ENCODE data around the gene TMEM154.

TMEM154 gene

GRCh38 chr4:152590179-152591031 lies 89.4 kb downstream of the TMEM154 start:
- no peak for DNase-seq

DNA sequence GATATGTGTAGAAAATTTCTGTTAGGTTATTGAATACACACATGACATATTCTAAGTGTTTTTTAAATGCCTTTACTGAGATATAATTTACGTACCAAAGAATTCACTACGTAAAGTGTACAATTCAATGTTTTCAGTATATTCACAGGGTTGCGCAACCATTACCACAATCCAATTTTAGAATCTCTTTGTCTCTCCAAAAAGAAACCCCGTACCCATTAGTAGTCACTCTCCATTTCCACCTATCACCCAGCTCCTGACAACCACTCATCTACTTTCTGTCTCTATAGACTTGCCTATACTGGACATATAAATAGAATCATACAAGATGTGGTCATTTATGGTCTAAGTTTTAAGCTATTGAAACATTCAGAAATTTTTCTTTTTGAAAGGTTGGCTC lies 90.9 kb downstream of the TMEM154 start:
- no peak for DNase-seq

DNA sequence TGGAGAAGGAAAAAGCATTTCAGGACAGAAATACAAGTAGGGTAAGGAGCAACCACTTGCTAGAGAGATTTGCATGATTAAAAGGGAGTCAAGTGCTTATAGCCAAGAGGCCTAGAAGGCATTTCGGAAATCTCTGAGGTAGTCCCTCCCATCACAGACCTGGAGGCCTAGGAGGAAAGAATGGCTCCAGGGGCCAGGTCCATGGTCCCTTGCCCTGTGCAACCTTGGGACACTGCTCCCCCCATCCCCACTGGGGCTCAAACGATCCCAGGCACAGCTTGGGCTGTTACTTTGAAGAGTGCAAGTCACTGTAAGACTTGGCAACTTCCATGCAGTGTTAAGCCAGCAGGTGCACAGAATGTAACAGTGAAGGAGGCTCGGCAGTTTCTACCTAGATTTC lies 92.7 kb downstream of the TMEM154 start:
- DNase-seq = no peak

DNA sequence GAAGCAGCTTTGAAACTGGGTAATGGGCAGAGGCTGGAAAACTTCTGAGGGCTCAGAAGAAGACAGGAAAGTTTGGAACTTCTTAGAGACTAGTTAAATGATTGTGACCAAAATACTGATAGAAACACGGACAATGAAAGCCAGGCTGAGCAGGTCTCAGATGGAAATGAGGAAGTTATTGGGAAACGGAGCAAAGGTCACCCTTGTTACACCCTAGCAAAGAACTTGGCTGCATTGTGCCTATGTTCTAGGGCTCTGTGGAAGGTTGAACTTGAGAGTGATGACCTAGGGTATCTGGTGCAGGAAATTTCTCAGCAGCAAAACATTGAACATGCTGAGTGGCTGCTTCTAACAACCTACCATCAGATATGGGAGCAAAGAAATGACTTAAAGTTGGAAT lies 93.1 kb downstream of the TMEM154 start:
- DNase-seq = no peak

DNA sequence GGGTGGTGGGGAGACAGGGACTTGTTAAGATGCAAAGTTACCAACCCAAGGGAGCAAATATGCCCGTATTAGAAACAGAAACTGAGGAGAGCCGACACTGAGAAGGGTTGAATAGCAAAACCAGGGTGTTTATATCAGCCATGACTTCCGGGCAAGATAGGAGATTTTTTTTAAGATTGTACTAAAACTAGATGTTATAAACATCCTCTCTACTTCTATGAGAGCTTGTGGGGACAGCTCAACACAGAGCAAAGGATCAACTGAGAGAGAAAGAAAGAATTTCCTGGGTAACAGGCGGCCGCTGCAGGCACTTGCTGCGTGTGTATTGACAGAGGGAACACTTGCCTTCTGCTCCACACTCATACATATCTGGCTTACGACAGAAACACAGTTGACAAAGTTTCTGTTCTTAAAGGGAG lies 94.8 kb downstream of the TMEM154 start:
- no peak for DNase-seq

- DNase-seq = no peak
These were observed 98.1 kb downstream of the TMEM154 start for GRCh38 chr4:152581536-152582160.

GRCh38 chr4:152579916-152580315 lies 99.9 kb downstream of the TMEM154 start:
- DNase-seq = no peak

DNA sequence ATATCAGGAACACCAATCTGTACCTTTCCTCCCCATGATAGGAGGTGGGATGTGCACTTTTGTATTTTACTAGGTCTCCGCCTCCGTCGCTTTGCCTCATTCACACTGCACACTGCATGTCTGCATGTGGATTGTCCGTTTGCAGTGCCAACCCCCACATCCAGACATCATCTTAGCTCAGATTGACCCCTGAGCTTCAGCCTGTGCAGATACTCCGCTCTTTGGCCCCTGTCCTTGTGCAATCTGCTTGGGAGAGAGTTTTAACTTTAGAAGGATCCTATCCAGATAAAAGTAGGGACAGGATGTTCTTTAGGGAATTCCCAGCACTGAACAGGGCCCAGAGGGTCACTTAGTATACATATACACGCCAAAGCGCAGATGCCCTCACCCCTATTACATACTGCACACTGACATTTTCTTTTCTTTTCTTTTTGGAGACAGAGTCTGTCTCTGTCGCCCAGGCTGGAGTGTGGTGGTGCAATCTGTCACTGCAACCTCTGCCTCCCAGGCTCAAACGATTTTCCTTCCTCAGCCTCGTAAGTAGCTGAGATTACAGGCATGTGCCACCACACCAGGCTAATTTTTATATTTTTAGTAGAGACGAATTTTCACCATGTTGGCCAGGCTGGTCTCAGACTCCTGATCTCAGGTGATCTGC lies 100.6 kb downstream of the TMEM154 start:
- DNase-seq = no peak

GRCh38 chr4:152578670-152579069 lies 101.1 kb downstream of the TMEM154 start:
- DNase-seq = no peak

DNA sequence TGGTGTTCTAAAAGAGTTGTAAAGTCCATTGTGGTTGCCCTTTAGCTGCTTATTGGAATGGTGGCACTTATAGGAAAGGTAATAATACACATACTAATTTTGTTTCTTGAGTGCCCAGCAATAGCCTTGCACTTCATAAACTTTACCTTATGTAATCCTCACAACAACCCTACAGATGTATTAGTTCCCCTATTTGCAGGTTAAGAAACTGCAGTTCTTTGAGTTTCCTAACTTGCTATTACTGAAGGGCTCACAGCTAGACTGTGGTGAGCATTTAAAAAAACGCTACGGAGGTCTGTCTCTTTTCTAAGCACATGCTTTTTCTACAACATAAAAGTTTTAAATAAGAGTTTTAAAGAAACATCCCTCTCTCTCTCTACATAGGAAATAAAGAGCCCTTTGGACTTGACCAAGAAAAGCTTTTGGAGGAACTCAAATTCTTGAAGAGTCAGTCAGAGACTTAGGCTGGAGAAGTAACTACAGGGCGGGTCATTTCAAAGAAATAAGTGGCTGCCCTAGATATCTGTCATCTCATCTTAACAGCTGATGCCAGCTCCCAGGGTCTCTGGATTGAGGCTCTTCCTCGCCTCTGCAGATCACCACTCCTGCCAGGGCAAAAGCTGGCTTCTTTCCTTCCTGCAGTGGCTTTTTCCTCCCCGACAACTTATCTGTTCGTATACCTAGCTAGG lies 101.9 kb downstream of the TMEM154 start:
- DNase-seq = no peak

DNA sequence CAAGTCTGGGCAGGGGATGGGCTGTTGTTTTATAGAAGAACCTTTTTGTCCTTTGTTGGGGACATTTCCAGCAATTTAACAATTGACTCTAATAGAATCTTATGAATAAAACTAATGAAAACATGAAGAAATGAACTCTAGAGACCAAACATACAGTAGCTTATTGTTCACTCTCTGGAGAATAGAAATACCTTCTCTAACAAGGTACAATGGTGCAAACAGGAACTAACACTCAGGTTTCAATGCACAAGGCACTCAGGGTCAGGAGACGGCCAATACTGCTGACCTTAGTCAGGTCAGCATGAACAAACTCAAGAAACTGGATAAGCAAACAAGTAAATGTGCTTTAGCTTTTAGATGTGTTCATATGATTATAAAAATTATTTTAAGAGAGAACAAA lies 104.3 kb downstream of the TMEM154 start:
- DNase-seq = no peak

DNA sequence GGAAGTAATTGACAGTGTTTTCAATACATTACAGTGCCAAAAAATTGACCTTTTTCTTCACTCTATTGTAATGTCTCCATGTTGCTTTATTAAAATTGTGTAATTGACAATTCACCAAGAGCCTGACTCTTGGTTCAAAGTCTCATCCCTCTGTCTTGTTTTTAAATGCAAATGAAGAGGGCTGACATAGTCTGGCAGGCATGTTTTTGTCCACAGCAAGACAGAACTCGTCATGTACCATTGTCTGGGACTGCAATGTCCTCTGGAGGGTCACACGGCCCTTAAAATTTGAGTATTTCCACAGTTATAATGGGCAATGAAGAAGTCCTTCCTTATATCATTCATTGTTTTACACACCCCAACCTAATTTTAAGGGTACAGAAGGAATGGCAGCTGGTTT lies 105.9 kb downstream of the TMEM154 start:
- DNase-seq = no peak

- DNase-seq = no peak
These were observed 107.2 kb downstream of the TMEM154 start for GRCh38 chr4:152572417-152573086.

GRCh38 chr4:152571770-152572169 lies 108.0 kb downstream of the TMEM154 start:
- DNase-seq = no peak

DNA sequence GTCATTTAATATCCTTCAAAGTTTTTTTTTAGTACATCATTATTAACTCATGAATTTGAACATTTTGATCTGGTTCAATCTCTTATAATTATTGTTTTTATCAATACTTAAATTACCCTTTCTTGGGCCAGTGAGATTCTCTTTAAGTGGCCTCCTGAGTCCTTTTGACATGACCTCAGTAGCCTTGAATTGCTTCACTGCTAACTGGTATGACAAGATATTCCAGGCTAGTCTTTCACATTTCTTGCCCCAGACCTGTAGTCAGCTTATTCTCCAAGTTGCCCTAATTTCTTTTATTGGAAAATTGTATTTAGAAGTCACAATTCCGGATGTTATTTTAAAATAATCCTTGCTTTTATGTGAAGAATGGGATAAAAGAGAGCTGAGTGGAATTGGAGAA lies 108.5 kb downstream of the TMEM154 start:
- no peak for DNase-seq
